Uterus (tissue), 2 donors: Measurements from ENCODE around the gene ACVR2A.

ENCODE experiments used
- CTCF ChIP-seq, 4 experiments: fragments of 200-600 bp in 2 of 4; fragments of 450-650 bp in 2 of 4; sonication (generic) in 2 of 4; IDR thresholded peaks; one replicate each; pipeline ENCODE4 v1.5.1; 2016 to 2019; ENCODE audit warnings: antibody characterized with exemption in 4 of 4, mild to moderate bottlenecking in 2 of 4, moderate library complexity in 1 of 4
- POLR2A ChIP-seq, 2 donors: fragments of 450-650 bp; IDR thresholded peaks; one replicate each; pipeline ENCODE4 v1.6.1; 2016; ENCODE audit warnings: antibody characterized with exemption in 2 of 2, mild to moderate bottlenecking in 1 of 2, moderate library complexity in 1 of 2

GRCh38 chr2:147810883-147811765, 33.7 kb upstream of the ACVR2A start:
- TF ChIP-seq CTCF (IDR thresholded peaks at IDR 0.05) (no peak), POLR2A (IDR thresholded peaks at IDR 0.05) (no peak)
